HS-5 (cell line): ENCODE results near the gene ATP6V0A1.
"Not testable (repeated sequence)": the region's sequence is repeated elsewhere in the genome, so short reads cannot be mapped to it uniquely, and the experiment has no call there.

Experiments
- DNase-seq: peaks from one replicate; pipeline ENCODE4 v3.0.0-alpha.2; 2012; ENCODE audit warnings: low read depth

The ATP6V0A1 gene

DNA sequence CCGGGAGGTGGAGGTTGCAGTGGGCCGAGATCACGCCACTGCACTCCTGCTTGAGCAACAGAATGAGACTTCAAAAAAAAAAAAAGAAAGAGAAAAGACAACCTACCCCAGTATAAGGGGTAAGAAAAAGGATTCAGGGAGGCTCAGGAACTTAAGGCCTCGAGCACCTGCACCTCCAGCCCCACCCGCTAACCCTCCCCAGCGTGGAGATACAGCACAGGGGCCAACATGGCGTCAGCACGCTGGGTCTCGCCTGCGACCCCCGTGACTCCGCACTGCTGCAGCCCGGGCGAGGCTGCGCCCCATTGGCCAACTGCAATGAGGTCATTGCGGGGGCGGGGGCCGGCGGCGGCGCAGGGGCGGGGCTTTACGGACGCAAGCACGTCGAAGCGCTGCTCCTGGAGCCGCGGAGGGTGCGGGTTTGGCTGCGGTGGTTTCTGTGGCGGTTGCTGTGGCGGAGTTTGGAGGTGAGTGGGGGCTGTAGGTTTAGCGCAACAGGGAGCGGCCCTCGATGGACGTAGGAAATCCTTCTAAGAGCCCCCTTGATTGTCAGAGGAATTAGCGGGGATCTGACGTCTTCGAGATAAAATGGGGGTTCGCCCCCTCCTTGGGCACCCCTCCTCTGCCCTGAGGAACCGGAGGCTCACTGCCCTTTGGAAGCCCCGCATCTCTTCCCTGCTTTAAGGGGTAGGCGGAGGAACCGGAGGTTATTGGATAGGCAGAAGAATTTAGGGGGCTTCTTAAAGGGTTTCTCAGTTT is at the start of gene ATP6V0A1:
ATP6V0A1 (plus strand) TSS at position 382 of the 759 bp plus-strand sequence. CDS start 2,017 bp downstream, outside the sequence.
- no peak for DNase-seq

DNA sequence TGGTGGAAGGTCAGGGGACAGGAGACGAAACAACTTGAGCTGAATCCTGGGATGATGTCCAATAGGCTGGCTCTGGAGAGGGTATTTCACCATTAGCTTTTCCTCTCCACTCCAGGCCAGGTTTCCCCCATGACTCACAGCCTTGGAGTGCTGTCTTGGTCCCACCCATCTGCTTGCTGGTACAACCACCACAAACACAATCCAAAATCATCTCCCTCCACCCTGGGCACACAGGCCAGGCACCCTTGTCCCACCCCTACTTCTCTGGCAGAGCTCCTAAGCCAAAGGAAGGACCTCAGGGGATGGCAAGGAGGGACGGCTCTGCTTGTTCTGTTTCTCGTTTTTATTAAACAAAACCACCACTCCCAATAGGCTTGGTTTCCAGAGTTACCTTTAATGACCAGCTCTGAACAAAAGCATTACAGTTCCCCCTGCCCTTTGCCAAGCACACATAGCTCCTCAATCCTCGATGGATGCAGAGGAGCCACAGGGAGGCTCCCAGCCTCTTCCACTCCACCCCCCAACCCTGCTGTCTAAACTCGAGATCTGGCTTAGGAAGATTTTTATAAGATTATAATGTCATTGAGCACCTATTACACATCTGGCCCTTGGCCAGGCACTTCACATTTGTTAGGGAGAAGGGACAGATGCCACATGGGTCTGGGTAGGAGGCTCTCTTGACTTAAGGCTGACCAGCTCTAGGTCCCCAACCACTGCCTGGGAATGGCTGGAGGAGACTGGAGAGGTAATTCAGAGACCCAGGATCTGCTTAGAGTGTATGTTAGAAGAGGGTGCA is 49.0 kb upstream of the ATP6V0A1 start:
- no peak for DNase-seq

DNA sequence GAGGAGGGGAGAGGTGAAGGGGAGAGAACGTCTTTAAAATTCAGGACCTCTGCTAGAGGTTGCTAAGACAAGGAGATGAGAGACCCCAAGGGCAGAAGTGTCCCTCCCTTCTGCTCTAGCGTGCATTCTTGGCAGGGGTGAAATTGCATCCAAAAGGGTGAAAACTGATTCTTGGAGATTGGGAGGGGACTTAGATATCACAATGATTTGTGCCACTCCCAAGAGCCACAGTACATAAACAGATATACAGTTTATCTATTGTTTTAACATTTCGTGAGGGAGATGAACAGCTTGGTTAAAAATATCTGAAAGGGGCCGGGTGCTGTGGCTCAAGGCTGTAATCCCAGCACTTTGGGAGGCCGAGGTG is 48.4 kb upstream of the ATP6V0A1 start:
- no peak for DNase-seq

DNA sequence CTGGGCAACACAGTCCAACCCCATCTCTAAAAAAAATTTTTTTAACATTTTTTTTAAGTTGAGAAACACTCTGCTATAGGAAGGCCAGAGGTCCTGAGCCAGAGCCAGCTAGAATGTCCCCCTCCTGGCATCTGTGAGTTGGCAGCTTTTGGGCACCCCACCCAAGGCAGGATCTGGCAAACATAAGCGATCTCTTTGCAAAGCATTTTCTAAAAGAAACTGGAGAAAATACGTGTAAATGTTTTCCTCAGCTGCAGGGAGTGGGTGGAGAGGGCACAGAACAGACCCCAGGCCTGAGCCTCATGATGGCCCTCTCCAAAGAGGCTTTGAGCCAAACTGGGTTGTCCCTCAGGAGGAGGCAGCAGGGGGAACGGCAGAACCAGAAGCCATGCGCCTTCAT is 47.3 kb upstream of the ATP6V0A1 start:
- DNase-seq = no peak

DNA sequence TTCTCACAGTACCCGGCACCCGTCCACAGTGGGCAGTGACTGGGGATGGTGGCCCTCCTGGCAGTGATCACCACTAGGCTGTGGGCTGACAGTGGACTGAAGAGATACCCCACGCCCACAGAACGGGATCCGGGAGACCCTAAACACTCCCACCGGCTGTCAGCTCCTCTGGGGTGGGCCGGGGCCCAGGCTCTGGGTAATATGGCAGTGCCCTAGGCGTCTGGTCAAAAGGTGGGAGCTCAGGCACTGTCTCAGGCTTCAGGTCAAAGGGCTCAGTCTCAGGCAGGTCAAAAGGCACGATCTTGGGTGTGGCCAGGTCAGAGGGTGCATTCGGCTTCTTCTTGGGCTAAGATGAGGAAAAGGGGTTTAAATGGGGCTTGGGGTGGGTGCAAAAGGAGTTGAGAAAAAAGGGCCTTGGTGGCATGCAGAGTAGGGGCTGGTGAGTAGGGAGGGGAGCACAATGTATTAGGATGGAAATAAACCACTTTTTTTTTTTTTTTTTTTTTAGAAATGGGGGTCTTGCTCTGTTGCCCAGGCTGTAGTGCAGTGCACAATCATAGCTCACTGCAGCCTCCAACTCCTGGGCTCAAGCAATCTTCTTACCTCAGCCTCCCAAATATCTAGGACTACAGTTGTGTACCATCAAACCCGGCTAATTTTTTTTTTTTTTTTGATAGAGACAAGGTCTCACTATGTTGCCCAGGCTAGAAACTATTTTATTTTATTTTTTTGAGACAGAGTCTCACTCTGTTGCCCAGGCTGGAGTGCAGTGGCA is 46.6 kb upstream of the ATP6V0A1 start:
- DNase-seq = no peak

DNA sequence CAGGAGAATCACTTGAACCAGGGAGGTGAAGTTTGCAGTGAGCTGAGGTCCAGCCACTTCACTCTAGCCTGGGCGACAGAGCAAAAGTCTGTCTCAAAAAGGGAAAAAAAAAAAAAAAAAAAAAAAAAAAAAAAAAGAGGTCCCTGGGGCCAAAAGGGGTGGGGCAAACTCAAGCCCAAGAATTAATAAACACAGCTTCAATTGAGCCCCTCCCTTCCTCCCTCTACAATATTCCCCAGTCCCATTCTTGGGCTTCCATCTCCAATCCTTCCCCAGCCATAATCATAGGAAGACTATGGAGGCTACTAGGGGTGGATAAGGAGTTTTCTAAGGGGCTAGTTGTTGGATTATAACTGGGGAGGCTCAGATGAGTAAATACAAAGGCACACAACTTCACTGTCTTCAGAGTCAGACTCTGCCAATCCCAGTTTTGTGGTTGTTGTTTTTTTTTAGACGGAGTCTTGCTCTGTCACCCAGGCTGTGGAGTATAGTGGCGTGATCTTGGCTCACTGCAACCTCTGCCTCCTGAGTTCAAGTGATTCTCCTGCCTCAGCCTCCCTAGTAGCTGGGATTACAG is 45.1 kb upstream of the ATP6V0A1 start:
- no peak for DNase-seq

DNA sequence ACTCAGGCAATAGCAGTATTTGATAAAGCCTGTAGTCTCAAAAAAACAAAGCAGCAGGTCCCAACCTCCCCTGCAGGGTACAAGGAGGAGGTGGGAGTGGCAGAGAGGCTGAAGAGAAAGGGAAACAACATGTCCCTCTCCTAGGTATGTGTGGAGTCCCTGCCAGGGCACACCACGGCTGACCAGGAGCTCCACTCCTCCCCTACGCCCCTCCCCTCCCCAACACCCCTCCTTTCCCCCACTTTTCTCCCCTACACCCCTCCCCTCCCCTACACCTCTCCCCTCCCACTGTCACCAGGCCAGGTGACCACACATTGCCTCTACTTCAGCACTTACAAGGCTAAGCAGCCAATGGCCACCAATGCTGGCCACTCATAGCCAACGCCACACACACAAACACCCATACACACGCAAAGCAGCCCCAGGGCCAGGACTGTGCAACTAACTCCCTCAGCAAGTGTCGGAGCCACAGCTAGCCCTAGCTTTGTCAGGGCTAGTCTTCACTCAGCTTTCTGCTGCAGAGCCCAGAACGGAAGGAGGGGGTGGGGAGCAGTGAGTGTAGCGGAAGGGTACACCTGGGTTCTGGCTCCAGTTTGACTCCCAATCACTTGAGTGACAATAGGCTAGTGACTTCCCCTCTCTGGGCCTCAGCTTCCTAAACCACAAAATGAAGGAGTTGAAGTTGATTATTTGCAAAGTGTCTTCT is 43.8 kb upstream of the ATP6V0A1 start:
- no peak for DNase-seq

DNA sequence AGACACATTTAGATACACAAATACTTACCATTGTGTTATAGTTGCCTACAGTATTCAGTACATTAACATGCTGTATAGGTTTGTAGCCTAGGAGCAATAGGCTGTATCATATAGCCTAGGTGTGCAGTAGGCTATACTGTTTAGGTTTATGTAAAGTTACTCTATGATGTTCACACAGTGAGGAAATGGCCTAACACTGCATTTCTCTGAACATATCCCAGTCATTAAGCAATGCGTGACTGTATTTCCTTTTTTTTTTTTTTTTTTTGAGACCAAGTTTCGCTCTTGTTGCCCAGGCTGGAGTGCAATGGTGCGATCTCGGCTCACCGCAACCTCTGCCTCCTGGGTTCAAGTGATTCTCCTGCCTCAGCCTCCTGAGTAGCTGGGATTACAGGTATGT is 40.7 kb upstream of the ATP6V0A1 start:
- not testable (repeated sequence) for DNase-seq

DNA sequence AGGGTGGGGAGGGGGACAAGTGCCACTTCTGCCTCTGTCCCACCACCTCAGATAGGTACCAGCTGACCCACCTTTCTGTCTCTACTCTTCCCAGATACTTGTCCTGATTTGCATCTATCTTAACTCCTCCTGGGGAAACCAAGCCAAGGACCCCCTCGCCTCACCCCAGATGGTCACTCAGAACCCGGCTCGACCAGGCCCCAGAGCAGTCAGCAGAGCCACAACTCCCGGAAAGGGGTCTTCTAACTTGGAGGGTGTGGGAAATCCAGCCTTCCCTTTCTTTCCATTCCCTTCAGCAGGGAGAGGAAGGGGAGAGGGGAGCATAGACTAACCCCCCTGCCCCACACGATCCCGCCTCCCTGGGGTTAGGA is 37.6 kb upstream of the ATP6V0A1 start:
- DNase-seq = no peak

DNA sequence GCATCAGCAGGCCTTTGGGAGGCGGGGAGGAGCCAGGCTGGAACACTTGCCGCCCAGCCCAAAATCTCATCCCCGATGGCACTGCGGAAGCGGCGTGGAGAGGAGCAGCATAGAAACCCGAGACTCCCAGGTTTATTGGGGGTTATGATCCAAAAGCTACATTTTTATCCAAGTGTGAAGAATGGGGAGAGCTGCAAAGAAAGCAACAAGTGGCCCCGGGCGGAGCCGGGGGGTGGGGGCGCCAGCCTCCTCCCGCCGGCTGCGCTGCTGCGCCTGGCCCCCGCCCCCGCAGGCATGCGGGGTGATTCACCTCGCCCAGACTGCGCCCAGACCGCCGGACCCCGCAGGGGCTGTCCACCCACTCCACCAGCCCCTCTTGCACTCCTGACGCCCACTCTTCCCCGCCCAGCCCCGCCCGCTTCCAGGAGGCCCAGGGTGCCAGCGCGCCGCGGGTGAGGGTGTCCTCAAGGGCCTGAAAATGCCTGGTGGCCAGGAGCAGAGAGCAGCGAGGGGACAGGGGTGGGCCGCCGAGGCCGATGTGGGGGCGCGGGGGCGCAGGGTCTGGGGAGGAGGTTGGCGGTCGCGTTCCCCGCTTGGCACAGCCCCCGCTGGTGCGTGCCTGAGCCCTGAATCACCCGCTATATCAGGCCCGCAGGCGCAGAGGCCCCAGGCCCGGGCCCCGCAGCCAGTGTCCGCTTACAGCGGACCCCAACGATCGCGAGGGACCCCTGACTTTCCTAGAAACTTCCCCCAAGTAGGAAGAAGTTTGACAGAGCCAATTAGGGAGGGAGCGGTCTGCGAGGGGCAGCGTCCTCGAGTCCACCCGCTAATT is 37.0 kb upstream of the ATP6V0A1 start:
- DNase-seq = no peak

DNA sequence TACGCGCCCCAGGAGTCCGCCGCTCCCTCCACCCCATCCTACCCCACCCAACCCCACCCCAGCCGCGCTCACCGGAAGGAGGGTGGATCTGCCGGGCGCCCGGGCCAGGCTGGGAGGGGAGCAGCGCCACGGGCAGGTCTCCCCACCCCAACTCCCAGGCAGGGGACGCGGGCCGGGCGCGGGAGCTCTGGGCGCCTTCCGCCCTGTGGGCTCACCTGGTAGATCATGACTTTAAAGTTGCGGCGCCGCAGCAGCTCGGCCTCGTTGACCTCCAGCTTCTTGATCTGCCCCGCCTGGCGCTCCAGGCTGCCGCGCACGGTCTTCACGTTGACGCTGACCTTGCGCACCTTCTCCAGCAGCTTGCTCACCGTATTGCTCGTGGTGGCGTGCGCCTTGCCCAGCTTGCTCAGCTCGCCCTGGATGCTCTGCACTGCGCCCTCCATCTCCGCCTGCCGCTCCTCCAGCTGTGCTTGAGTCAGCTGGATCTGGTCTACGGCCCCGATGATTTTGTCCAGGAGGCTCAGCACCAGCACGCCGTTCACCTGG is 36.2 kb upstream of the ATP6V0A1 start:
- DNase-seq = no peak

DNA sequence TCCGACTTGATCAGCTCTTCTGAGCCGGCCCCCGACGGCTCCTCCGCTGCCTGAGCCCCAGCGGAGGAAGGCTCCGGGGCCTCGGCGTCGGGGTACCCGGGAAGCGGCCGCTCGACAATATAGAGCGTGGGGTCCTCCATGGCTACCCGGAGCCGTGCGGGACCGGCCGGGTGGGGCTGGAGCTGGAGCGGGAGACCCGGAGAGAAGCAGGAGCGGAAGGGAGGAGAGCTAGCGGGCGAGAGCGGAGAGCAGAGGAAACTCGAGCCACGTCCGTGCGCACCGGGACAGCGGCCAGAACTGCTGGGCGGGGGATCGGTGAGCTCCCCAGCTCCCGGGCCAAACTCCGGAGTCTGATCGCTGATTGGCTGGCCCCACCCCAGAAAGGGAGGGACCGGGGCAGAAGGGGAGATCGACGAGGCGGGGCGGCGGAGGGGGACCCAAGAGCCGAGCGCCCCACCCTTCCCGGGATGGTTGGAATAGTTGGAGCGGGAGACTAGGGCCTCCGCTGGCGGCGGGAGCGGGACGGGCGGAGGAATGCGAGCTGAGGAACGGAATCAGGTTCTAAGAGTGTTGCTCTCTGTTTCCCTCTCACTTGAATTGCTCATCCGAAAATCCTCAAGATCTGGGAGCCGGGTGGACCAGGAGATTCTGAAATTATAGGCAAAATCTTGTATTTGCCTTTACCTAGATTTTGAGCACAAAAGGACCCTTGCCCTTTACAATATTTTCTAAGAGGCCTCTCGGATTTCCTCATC is 35.5 kb upstream of the ATP6V0A1 start, which contains the start of gene CAVIN1:
CAVIN1 (minus strand) TSS at position 299 of the 755 bp plus-strand sequence; CDS start at position 140, 159 bp downstream.
- no peak for DNase-seq

DNA sequence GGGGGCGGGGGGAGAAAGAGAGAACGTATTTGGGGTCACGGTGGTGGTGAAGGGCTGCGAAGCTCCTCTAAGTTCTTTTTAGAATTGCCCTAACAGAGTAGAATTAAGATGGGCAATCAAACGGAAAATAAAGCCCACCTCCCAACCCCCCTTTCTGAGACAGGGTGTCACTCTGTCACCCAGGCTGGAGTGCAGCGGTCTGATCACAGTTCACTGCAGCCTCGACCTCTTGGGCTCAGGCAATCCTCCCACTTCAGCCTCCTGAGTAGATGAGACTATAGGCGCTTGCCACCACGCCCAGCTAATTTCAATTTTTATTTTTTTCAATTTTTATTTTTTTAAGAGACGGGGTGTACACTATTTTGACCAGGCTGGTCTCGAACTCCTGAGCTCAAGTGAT is 34.9 kb upstream of the ATP6V0A1 start:
- no peak for DNase-seq

DNA sequence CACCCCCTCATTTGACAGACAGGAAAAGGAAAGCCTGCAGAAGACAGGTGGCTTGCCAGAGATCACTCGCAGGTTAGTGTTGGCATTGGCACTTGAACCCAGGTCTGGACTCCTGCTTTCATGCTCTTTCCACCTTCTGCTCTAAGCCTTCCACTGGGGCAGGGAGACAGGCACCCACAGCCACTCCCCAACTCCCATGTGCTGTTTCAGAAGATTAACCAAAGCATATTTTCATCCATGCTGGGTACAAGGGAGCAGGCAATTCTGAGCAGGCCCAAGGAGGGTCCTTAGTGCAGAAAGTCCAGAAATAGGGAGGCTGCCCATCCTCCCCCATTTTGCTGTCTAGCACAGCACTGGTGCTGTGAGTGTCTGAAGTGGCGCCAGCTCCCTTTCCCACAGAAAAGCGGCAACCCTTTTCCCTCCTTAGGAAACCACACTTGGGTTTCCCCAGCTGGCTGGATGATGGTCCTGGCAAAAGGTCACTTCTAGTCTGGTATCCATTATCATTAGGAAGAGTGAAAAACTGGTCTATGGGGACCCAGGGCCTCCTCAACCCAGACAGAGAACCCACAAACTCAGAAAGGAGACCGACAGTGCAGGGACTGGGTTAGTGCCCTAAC is 33.6 kb upstream of the ATP6V0A1 start:
- DNase-seq = no peak

DNA sequence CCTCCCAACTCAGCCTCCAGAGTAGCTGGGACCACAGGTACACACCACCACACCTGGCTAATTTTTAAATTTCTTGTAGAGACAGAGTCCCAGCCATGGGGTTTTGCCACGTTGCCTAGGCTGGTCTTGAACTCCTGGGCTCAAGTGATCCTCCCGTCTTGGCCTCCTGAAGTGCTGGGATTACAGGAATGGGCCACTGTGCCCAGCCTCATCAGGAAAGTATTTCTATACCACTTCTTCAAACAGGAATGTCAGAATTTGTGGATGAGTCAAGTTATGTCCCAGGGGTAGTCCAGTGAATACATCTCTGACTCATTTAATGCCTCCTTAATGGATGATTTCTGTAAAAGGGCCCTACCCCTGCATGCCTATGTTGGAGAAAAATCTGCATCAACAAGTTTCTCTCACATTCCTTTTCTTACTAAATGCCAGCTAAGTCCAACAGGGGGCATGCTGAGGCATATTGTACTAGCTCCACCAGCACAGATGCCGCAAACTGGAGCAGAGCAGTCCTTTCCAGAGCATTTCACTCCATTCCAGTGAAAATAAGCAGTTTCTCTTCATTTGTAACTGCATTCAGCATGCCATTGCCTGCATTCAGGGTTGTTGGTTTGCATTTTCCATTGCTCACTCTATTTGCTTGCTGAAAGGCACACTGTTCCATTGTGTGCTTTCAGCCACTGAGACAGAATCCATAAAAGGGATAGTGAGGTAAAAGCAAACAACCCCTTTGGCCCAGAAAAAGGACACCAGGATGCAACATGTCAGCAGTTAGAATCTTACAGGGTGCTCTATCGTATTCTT is 30.3 kb upstream of the ATP6V0A1 start:
- DNase-seq = peak; percentile 95

DNA sequence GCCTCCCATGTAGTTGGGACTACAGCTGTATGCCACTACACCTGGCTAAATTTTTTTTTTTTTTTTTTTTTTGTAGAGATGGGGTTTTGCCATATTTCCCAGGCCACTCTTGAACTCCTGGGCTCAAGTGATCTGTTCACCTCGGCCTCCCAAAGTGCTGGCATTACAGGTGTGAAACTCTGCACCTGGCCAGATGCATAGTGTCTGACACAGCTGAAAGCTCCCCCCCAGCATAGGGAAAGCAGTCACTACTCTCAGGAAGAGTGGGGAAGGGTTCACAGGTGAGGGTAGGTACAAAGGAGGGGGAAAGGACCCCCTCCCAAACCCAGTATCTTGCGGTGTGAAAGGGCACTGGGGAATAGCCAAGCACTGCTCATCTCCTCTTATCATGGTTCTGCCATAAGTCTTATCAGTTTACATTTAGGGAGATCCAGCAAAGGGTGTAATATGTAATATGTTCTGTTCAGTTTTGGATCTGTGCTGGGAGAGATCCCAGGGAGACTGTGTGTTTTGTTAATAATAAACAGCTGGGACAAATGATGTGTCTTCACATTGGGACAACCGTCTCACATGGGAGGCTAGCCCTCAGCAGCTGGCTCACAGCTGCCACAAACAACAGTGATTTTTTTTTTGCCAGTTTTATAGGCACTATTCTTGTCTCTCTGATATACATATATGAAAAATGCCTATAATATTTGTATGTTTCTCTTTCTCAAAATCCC is 28.8 kb upstream of the ATP6V0A1 start:
- no peak for DNase-seq

DNA sequence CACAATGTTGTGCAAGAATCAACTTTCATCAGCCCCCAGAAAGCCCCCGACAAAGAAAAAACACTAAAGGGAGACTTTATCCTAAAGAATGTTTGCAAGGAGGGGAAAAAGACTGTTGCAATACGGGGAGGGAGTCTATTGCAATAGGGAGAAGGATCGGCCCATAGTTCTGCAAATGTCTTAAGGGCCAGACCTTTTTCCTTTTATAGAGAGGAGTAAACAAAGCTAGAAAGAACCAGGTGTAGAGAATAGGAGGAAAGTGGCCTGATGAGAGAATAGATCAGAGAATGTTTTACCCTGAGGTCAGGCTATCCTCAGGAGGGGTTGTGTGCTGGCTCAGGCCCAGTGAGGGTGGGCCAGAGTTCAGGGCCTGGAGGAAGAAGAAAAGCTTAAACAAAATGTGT is 26.9 kb upstream of the ATP6V0A1 start:
- no peak for DNase-seq

DNA sequence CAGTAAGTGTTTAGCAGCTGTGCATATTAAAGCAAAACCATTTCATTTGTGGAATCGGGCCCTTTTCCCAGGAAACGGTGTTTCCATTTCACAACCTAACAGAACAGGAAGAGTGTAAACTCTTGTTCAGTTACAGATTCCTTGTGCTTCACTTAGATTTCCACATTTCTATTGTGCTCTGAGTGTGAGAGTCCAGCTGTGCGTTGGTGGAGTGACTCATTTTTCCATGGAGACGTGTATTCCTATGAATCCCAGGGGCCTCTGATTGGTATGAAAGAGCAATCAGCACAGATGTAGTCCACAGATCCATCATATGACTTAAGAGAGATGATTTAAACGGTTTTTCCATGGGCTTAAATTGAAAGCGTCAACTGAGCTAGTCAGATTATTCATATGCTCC is 22.3 kb upstream of the ATP6V0A1 start:
- no peak for DNase-seq
